ENCODE data around the gene GALNT10.

The GALNT10 gene

DNA sequence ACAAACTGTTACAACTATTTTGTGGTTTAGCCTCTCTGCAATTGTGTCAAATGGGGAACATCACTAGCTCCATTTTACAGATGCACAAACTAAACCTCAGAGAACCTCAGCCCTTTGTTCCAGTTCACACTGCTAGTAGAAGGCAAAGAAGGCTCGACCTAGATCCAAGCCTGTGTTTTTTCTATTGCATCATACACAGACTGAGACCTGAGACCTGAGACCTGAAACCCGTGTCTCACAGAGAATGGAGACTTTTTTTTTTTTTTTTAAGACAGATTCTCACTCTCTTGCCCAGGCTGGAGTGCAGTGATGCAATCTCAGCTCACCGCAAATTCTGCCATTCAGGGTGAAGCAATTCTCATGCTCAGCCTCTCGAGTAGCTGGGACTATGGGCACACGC is 120.8 kb downstream of the GALNT10 start:
- TF ChIP-seq, protein P1, sequence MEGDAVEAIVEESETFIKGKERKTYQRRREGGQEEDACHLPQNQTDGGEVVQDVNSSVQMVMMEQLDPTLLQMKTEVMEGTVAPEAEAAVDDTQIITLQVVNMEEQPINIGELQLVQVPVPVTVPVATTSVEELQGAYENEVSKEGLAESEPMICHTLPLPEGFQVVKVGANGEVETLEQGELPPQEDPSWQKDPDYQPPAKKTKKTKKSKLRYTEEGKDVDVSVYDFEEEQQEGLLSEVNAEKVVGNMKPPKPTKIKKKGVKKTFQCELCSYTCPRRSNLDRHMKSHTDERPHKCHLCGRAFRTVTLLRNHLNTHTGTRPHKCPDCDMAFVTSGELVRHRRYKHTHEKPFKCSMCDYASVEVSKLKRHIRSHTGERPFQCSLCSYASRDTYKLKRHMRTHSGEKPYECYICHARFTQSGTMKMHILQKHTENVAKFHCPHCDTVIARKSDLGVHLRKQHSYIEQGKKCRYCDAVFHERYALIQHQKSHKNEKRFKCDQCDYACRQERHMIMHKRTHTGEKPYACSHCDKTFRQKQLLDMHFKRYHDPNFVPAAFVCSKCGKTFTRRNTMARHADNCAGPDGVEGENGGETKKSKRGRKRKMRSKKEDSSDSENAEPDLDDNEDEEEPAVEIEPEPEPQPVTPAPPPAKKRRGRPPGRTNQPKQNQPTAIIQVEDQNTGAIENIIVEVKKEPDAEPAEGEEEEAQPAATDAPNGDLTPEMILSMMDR (IDR thresholded peaks at IDR 0.05; ENCODE audit: extremely low read depth, insufficient read depth, missing control alignments), result no peak
- DNase-seq (ENCODE audit: low spot score), result peak; percentile 38
- in situ Hi-C loops (cut with MboI; ENCODE audit: low pct_unique_long_range_greater_than_20kb, low sequenced_read_pairs, unreplicated experiment), result no loop called here

DNA sequence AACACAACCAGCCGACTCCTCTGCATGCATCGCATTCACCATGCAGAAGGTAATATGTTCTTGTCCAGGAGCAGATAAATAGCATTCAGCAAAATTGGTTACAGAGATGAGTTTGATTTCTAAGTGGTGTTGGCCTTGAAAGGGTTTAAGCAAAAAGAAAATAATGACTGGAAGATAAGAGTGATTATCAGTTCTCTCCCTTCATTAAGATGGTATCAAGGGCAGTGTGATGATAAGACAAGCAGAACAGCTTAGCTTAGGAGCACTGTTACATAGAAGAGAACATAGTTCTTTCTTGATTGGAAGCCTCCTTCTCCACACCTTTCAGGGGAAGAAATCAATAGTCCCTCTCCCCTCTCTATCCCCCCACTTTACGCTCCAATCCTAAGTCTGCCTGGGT is 121.5 kb downstream of the GALNT10 start:
- in situ Hi-C loops (cut with MboI; ENCODE audit: low pct_unique_long_range_greater_than_20kb, low sequenced_read_pairs, unreplicated experiment), result no loop called here
- DNase-seq (ENCODE audit: low spot score), result no peak
- TF ChIP-seq, protein P1 (IDR thresholded peaks at IDR 0.05; ENCODE audit: extremely low read depth, insufficient read depth, missing control alignments), result no peak

DNA sequence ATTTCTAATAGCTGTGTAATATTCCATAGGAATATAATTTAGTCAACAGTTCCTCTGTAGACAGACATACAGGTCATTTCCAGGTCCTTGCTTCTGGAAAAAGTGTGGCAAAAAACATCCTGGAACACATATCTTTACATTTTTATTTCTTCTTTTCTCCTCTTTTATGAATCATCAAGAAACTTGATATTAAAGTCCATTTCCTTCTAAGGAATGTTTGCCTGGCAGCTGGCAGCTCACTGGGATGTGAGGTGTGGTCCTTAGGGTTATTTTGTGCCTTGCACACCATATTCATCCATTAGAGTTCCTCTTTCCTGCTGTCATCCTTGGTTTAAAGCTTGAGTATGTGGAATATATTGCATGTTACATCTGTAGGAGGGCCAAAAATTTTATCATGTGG is 122.0 kb downstream of the GALNT10 start:
- in situ Hi-C loops (cut with MboI; ENCODE audit: low pct_unique_long_range_greater_than_20kb, low sequenced_read_pairs, unreplicated experiment), result no loop called here
- TF ChIP-seq, protein P1 (IDR thresholded peaks at IDR 0.05; ENCODE audit: extremely low read depth, insufficient read depth, missing control alignments), result no peak
- DNase-seq (ENCODE audit: low spot score), result no peak

DNA sequence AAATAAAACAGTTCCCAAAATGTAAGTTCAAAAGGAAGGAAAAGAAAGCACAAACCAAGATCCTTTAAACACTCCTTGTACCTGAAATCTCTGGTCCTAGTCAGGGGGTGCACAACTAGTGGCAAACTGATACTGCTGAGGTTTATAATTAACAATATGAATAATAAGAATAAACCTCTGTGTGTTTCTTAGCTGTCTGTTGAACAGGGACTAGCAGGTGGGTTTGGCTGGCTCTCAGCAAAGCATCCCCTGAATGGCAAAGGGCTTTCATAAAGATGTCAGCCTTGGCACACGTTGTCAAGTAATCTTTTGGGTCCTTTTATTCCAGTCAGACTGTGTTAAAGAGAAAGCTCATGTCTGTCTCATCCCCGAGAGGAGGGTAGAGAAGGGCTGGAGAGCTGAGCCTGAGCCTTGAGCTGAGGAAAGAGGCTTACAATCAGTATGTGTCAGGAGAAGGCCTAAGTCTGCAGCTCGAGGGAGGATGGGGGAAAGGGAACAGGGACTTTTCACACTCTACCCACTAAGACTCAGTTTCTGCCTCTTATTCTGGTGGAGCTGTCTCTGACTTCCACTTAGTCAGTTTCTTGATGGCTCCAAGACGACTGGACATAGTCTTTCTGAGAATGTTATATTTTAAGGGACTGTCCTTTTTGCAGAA is 123.0 kb downstream of the GALNT10 start:
- TF ChIP-seq, protein P1 (IDR thresholded peaks at IDR 0.05; ENCODE audit: extremely low read depth, insufficient read depth, missing control alignments), result no peak
- in situ Hi-C loops (cut with MboI; ENCODE audit: low pct_unique_long_range_greater_than_20kb, low sequenced_read_pairs, unreplicated experiment), result no loop called here
- no peak for DNase-seq (ENCODE audit: low spot score)

DNA sequence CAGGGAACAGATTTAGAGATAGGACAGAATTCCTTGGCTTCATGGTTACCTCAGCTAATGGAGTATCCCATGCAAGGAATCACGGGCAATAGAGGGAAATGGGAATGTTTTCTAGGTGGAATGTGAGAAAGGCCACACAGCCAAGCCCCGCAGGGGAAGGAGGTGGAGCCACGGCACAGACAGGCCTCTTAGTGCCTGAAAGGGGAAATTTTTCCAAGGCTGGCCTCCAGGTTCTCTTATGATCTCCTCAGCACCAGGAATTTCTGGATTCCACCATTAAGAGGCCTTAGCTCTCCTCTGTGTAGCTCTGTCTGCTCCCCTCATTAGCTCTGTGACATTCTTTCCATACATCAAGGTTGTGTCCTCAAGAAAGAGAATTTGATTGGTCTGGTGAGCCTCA is 124.7 kb downstream of the GALNT10 start:
- no peak for DNase-seq (ENCODE audit: low spot score)
- TF ChIP-seq, protein P1 (IDR thresholded peaks at IDR 0.05; ENCODE audit: extremely low read depth, insufficient read depth, missing control alignments), result no peak
- in situ Hi-C loops (cut with MboI; ENCODE audit: low pct_unique_long_range_greater_than_20kb, low sequenced_read_pairs, unreplicated experiment), result no loop called here

DNA sequence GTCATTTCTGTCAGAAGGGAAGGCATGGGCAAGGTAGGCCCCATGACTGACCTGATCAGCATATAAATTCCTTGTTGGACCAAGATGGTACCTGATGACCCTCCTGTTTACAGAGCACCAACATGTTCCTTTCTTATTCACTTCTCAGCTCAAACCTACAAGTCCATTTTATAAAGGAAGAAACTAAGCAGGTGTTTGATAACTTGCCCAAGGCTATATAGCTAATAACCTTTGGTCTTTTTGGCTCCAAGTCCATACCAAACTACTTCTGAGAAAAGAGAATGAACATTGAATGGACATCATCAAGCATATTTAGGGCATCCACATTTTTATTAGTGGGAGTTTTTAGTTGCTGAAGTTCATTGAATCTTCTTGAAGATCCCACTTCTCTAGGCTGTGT is 125.2 kb downstream of the GALNT10 start:
- DNase-seq (ENCODE audit: low spot score), result no peak
- TF ChIP-seq, protein P1 (IDR thresholded peaks at IDR 0.05; ENCODE audit: extremely low read depth, insufficient read depth, missing control alignments), result no peak
- in situ Hi-C loops (cut with MboI; ENCODE audit: low pct_unique_long_range_greater_than_20kb, low sequenced_read_pairs, unreplicated experiment), result no loop called here

Data from GM13977 (cell line).